Smooth muscle cell (in vitro differentiated cells): ENCODE data around the gene LOXHD1. TPM values are rescaled to one million over a fixed set of nuclear protein-coding genes. Genes with fewer than 3 reads are reported as not detected.

ENCODE experiments used
- DNase-seq: peaks from one replicate; lab custom pipeline; 2025; ENCODE audit not compliant: unreplicated experiment; lab: John Stamatoyannopoulos, UW
- H2AFZ ChIP-seq: fragments of 200-600 bp; sonication (generic); 2 replicates; pipeline ENCODE4 v1.6.0; 2016; ENCODE audit warnings: antibody characterized with exemption, low read depth, mild to moderate bottlenecking
- H3F3A ChIP-seq: fragments of 200-600 bp; sonication (generic); 2 replicates; pipeline ENCODE4 v1.6.0; 2017; ENCODE audit warnings: antibody characterized with exemption, low read depth
- H3K27ac ChIP-seq: fragments of 200-600 bp; sonication (generic); 2 replicates; pipeline ENCODE4 v1.5.1; 2016; ENCODE audit warnings: low read depth, mild to moderate bottlenecking
- H3K27me3 ChIP-seq: fragments of 200-600 bp; sonication (generic); 2 replicates; pipeline ENCODE4 v1.6.1; 2016; ENCODE audit warnings: low read depth, mild to moderate bottlenecking
- H3K36me3 ChIP-seq: fragments of 200-600 bp; sonication (generic); 2 replicates; pipeline ENCODE4 v1.5.1; 2016; ENCODE audit warnings: low read depth
- H3K4me1 ChIP-seq: fragments of 200-600 bp; sonication (generic); 2 replicates; pipeline ENCODE4 v1.5.1; 2016; ENCODE audit warnings: low read depth
- H3K4me2 ChIP-seq: fragments of 200-600 bp; sonication (generic); 2 replicates; pipeline ENCODE4 v1.6.0; 2016; ENCODE audit warnings: mild to moderate bottlenecking
- H3K4me3 ChIP-seq: fragments of 200-600 bp; sonication (generic); 2 replicates; pipeline ENCODE4 v1.5.1; 2016; ENCODE audit warnings: mild to moderate bottlenecking
- H3K79me2 ChIP-seq: fragments of 200-600 bp; sonication (generic); 2 replicates; pipeline ENCODE4 v1.6.0; 2016; ENCODE audit warnings: low read depth, mild to moderate bottlenecking
- H3K9ac ChIP-seq: fragments of 200-600 bp; sonication (generic); 2 replicates; pipeline ENCODE4 v1.6.0; 2016; ENCODE audit warnings: low read depth
- H3K9me3 ChIP-seq: fragments of 200-600 bp; sonication (generic); replicated peaks from 2 replicates; pipeline ENCODE4 v1.5.1; 2016; ENCODE audit warnings: low read depth
- H4K20me1 ChIP-seq: fragments of 200-600 bp; sonication (generic); 2 replicates; pipeline ENCODE4 v1.6.0; 2016; ENCODE audit warnings: low read depth
- CTCF ChIP-seq: fragments of 200-600 bp; sonication (generic); IDR thresholded peaks from 2 replicates; pipeline ENCODE4 v1.5.1; 2017; ENCODE audit warnings: borderline replicate concordance, mild to moderate bottlenecking, antibody characterized with exemption; ENCODE audit not compliant: insufficient read depth, poor library complexity, severe bottlenecking
- WGBS: methylation state at CpG from one replicate; pipeline ENCODE4 v1.1.7; 2016; ENCODE audit warnings: low lambda C conversion rate; 5-methylcytosine and 5-hydroxymethylcytosine counted together
- polyA plus RNA-seq: library from polyadenylated mRNA; unstranded; fragments of >200 nt; fragmentation: Nextera tagmentation; extraction: Ambion mirVana; gene quantifications from 2 replicates; pipeline ENCODE4 v1.2.1, GENCODE V29; 2016
- total RNA-seq: library from RNA; depleted of rRNA; stranded (reverse); fragments of >200 nt; gene quantifications from 2 replicates; pipeline ENCODE4 v1.2.3, GENCODE V29; 2014

Gene LOXHD1
- total and polyA plus RNA-seq, 2 experiments from 2014 or later, result not detected

GRCh38 chr18:46678785-46679399 is 21.9 kb upstream of the LOXHD1 start:
- no peaks in the 10 kb centered on the region for H3K27me3 ChIP-seq
- no peak for TF ChIP-seq CTCF
- no peaks in the 10 kb centered on the region for H3K9me3 ChIP-seq
- H3F3A ChIP-seq, result no peaks in the 10 kb centered on the region
- no peak for DNase-seq
- no peaks in the 10 kb centered on the region for H3K36me3 ChIP-seq
- H4K20me1 ChIP-seq, result no peaks in the 10 kb centered on the region
- no peak overlapping the region for H3K4me3 ChIP-seq
- no peak overlapping the region for H3K9ac ChIP-seq
- H3K4me1 ChIP-seq, result no peaks in the 10 kb centered on the region
- no peak overlapping the region for H2AFZ ChIP-seq
- no peak overlapping the region for H3K27ac ChIP-seq
- WGBS, result 93% methylated on average over 10 of the region's 10 CpGs
- H3K4me2 ChIP-seq, result no peak overlapping the region
- no peaks in the 10 kb centered on the region for H3K79me2 ChIP-seq

- H3K27me3 ChIP-seq, result no peaks in the 10 kb centered on the region
- no peaks in the 10 kb centered on the region for H4K20me1 ChIP-seq
- H3F3A ChIP-seq, result no peaks in the 10 kb centered on the region
- H3K36me3 ChIP-seq, result no peaks in the 10 kb centered on the region
- no peaks in the 10 kb centered on the region for H3K4me1 ChIP-seq
- DNase-seq, result no peak
- no peak overlapping the region for H2AFZ ChIP-seq
- H3K4me3 ChIP-seq, result no peak overlapping the region
- H3K9me3 ChIP-seq, result no peaks in the 10 kb centered on the region
- 73% methylated on average over 3 of the region's 3 CpGs for WGBS
- H3K27ac ChIP-seq, result no peak overlapping the region
- no peak overlapping the region for H3K9ac ChIP-seq
- TF ChIP-seq CTCF, result no peak
- no peak overlapping the region for H3K4me2 ChIP-seq
- H3K79me2 ChIP-seq, result no peaks in the 10 kb centered on the region
These were observed 21.0 kb upstream of the LOXHD1 start for GRCh38 chr18:46678041-46678440.

- TF ChIP-seq CTCF, result no peak
- DNase-seq, result no peak
- Histone ChIP-seq H3K27ac (no peak overlapping the region), H3K79me2 (no peaks in the 10 kb centered on the region), H3K9ac (no peak overlapping the region), H3K9me3 (no peaks in the 10 kb centered on the region), H2AFZ (no peak overlapping the region), H3K27me3 (no peaks in the 10 kb centered on the region), H3K4me2 (no peak overlapping the region), H3K36me3 (no peaks in the 10 kb centered on the region), H3F3A (no peaks in the 10 kb centered on the region), H3K4me3 (no peak overlapping the region), H3K4me1 (peaks cover 3% of the 10 kb centered on the region), H4K20me1 (no peaks in the 10 kb centered on the region)
- WGBS, result 74% methylated on average over 2 of the region's 2 CpGs
These were observed 20.6 kb upstream of the LOXHD1 start for GRCh38 chr18:46677611-46678010.

GRCh38 chr18:46676182-46676835 is 19.3 kb upstream of the LOXHD1 start:
- Histone ChIP-seq H4K20me1 (no peaks in the 10 kb centered on the region), H3K4me3 (no peak overlapping the region), H3K79me2 (no peaks in the 10 kb centered on the region), H3K4me1 (peaks cover 11% of the 10 kb centered on the region), H3K9ac (no peak overlapping the region), H3K4me2 (no peak overlapping the region), H3F3A (no peaks in the 10 kb centered on the region), H2AFZ (no peak overlapping the region), H3K27me3 (no peaks in the 10 kb centered on the region), H3K27ac (no peak overlapping the region), H3K36me3 (no peaks in the 10 kb centered on the region), H3K9me3 (no peaks in the 10 kb centered on the region)
- WGBS, result 66% methylated on average over 15 of the region's 15 CpGs
- no peak for TF ChIP-seq CTCF
- no peak for DNase-seq
